Right lobe of liver (tissue), 6 donors: ENCODE results near the gene FAM168A. TPM values are rescaled to one million over a fixed set of nuclear protein-coding genes. Genes with fewer than 3 reads are reported as not detected.
A peak's percentile ranks its signal among the peaks of the same experiment; 100 is the strongest.

Source experiments
- ATAC-seq, 4 donors: fragments of 200-7000 bp; cut with Tn5 transposase; one replicate each; pipeline ENCODE4 v1.9.1; 2020; ENCODE audit warnings: mild to moderate bottlenecking in 4 of 4, moderate library complexity in 4 of 4
- DNase-seq, 3 donors: peaks; one replicate each; pipeline ENCODE4 v3.0.0-alpha.2; 2020
- H3K27ac ChIP-seq, 3 donors: fragments of 200-600 bp; one replicate each; pipeline ENCODE4 v1.8.0; 2022
- H3K27me3 ChIP-seq, 2 donors: fragments of 200-600 bp; one replicate each; pipeline ENCODE4 v1.8.0; 2022
- H3K36me3 ChIP-seq, 4 donors: fragments of 200-600 bp; sonication (generic) in 1 of 4; one replicate each; pipeline versions ENCODE4 v1.5.1 to v1.8.0; 2017 to 2022; ENCODE audit warnings: control low read depth in 1 of 4
- H3K4me1 ChIP-seq, 4 donors: fragments of 200-600 bp; sonication (generic) in 1 of 4; one replicate each; pipeline versions ENCODE4 v1.5.1 to v1.8.0; 2017 to 2022; ENCODE audit warnings: control low read depth in 1 of 4
- H3K4me3 ChIP-seq, 3 donors: fragments of 200-600 bp; one replicate each; pipeline ENCODE4 v1.8.0; 2022
- H3K9me3 ChIP-seq, 4 donors: fragments of 200-600 bp; sonication (generic) in 1 of 4; one replicate each; pipeline versions ENCODE4 v1.5.1 to v1.8.0; 2017 to 2022; ENCODE audit warnings: control low read depth in 1 of 4
- POLR2A ChIP-seq: fragments of 450-650 bp; IDR thresholded peaks from one replicate; pipeline ENCODE4 v1.6.1; 2017; ENCODE audit warnings: antibody characterized with exemption, mild to moderate bottlenecking
- WGBS: methylation state at CpG from one replicate; pipeline ENCODE4 v1.1.6; 2018; ENCODE audit warnings: low coverage, low lambda C conversion rate; ENCODE audit not compliant: insufficient coverage; ENCODE audit errors: missing lambda C conversion rate; 5-methylcytosine and 5-hydroxymethylcytosine counted together
- intact Hi-C, 2 donors: fragments of 100-400 bp; cut with DNase I; formaldehyde crosslinking; loops; one replicate each; pipeline versions ENCODE4 v1.11.2 to v1.14.1; 2022
- total RNA-seq, 6 experiments: library from RNA; depleted of rRNA in 2 of 6; stranded (reverse); fragments of >200 nt in 2 of 6; fragmentation: NEBNext Ultra II Directional in 3 of 6; extraction: Animal tissue kit (Norgen Biotek cat#: 25700) in 3 of 6; gene quantifications; one replicate each; pipeline versions ENCODE4 v1.1.0 to v1.2.4, GENCODE V29; 2016 to 2023
- TF ChIP-seq, protein P1 (sequence below), 4 donors: fragments of 200-600 bp in 3 of 4; fragments of 450-650 bp in 1 of 4; IDR thresholded peaks; one replicate each; pipeline versions ENCODE4 v1.5.1 to v1.8.0; 2016 to 2022; ENCODE audit warnings: antibody characterized with exemption in 4 of 4, mild to moderate bottlenecking in 2 of 4
- donor health status: DM: no; HTN: yes; CAD: no.
- donor health status: DM: no; HTN: no; CAD: no.
- donor health status: DM: no; HTN: no; CAD: no.
- donor health status: DM: no; HTN: yes; CAD: no.
- donor health status: DM: no; HTN: yes; CAD: no.

Gene FAM168A
- total RNA-seq, 6 experiments from 2014 or later = 13.0 to 21.5 (median 15.9) TPM

GRCh38 chr11:73465023-73465675 lies 132.8 kb downstream of the FAM168A start:
- no peaks in the 10 kb centered on the region for H3K4me1 ChIP-seq
- H3K27ac ChIP-seq = no peak overlapping the region
- DNase-seq (no peak), ATAC-seq (no peak)
- intact Hi-C loops = no loop called here
- H3K27me3 ChIP-seq = no peaks in the 10 kb centered on the region
- H3K4me3 ChIP-seq = no peak overlapping the region
- H3K36me3 ChIP-seq = no peaks in the 10 kb centered on the region
- TF ChIP-seq, protein P1, sequence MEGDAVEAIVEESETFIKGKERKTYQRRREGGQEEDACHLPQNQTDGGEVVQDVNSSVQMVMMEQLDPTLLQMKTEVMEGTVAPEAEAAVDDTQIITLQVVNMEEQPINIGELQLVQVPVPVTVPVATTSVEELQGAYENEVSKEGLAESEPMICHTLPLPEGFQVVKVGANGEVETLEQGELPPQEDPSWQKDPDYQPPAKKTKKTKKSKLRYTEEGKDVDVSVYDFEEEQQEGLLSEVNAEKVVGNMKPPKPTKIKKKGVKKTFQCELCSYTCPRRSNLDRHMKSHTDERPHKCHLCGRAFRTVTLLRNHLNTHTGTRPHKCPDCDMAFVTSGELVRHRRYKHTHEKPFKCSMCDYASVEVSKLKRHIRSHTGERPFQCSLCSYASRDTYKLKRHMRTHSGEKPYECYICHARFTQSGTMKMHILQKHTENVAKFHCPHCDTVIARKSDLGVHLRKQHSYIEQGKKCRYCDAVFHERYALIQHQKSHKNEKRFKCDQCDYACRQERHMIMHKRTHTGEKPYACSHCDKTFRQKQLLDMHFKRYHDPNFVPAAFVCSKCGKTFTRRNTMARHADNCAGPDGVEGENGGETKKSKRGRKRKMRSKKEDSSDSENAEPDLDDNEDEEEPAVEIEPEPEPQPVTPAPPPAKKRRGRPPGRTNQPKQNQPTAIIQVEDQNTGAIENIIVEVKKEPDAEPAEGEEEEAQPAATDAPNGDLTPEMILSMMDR (IDR thresholded peaks at IDR 0.05) = no peak
- TF ChIP-seq POLR2A = no peak
- no peaks in the 10 kb centered on the region for H3K9me3 ChIP-seq
- WGBS = 100% methylated on average over 1 of the region's 3 CpGs

- no peak overlapping the region for H3K4me3 ChIP-seq
- no peak for TF ChIP-seq POLR2A
- TF ChIP-seq, protein P1 (IDR thresholded peaks at IDR 0.05) = no peak
- no peaks in the 10 kb centered on the region for H3K27me3 ChIP-seq
- H3K9me3 ChIP-seq = no peaks in the 10 kb centered on the region
- 69% methylated on average over 2 of the region's 2 CpGs for WGBS
- ATAC-seq = no peak
- H3K36me3 ChIP-seq = no peaks in the 10 kb centered on the region
- no peak overlapping the region for H3K27ac ChIP-seq
- no peaks in the 10 kb centered on the region for H3K4me1 ChIP-seq
- intact Hi-C loops = no loop called here
- DNase-seq = no peak
Observed at GRCh38 chr11:73464347-73464746, 133.6 kb downstream of the FAM168A start.

GRCh38 chr11:73463359-73463758 lies 134.6 kb downstream of the FAM168A start:
- intact Hi-C loops = no loop called here
- H3K9me3 ChIP-seq = no peaks in the 10 kb centered on the region
- H3K36me3 ChIP-seq = no peaks in the 10 kb centered on the region
- H3K27me3 ChIP-seq = no peaks in the 10 kb centered on the region
- TF ChIP-seq, protein P1 (IDR thresholded peaks at IDR 0.05) = no peak
- no peak for TF ChIP-seq POLR2A
- DNase-seq = no peak
- WGBS = 67% methylated on average over 1 of the region's 2 CpGs
- no peak overlapping the region for H3K4me3 ChIP-seq
- ATAC-seq = no peak
- no peak overlapping the region for H3K27ac ChIP-seq
- no peaks in the 10 kb centered on the region for H3K4me1 ChIP-seq

GRCh38 chr11:73461964-73462363 lies 135.9 kb downstream of the FAM168A start:
- DNase-seq = no peak
- Histone ChIP-seq H3K36me3 (no peaks in the 10 kb centered on the region), H3K27ac (no peak overlapping the region), H3K4me1 (no peaks in the 10 kb centered on the region), H3K27me3 (no peaks in the 10 kb centered on the region), H3K4me3 (no peak overlapping the region), H3K9me3 (no peaks in the 10 kb centered on the region)
- intact Hi-C loops = no loop called here
- peak in 2 of 4 donors; percentile 47 to 56 for ATAC-seq
- WGBS = 75% methylated on average over 3 of the region's 3 CpGs
- no peak for TF ChIP-seq POLR2A
- TF ChIP-seq, protein P1 (IDR thresholded peaks at IDR 0.05) = no peak
